H9 (cell line): ENCODE measurements around the gene GPI. TPM values are rescaled to one million over a fixed set of nuclear protein-coding genes. Genes with fewer than 3 reads are reported as not detected.

Source experiments
- DNase-seq: peaks from one replicate; pipeline ENCODE4 v3.0.0-alpha.2; 2017
- H2AFZ ChIP-seq: one replicate; pipeline ENCODE4 v1.6.1; 2013; ENCODE audit warnings: mild to moderate bottlenecking, low read length, control low read depth, moderate library complexity
- H2AK5ac ChIP-seq: 2 replicates; pipeline ENCODE4 v1.6.1; 2013; ENCODE audit warnings: low read length, control low read depth, mixed read lengths; ENCODE audit not compliant: insufficient read length
- H2BK120ac ChIP-seq: one replicate; pipeline ENCODE4 v1.6.1; 2013; ENCODE audit warnings: low read depth, mild to moderate bottlenecking, low read length, control low read depth, inconsistent platforms; ENCODE audit not compliant: poor library complexity, severe bottlenecking
- H2BK12ac ChIP-seq: 2 replicates; pipeline ENCODE4 v1.6.1; 2013; ENCODE audit warnings: low read length, control low read depth, mixed read lengths, low read depth; ENCODE audit not compliant: insufficient read length
- H2BK15ac ChIP-seq: 2 replicates; pipeline ENCODE4 v1.6.1; 2013; ENCODE audit warnings: low read depth, low read length, control low read depth
- H2BK20ac ChIP-seq: one replicate; pipeline ENCODE4 v1.6.1; 2013; ENCODE audit warnings: low read depth, mild to moderate bottlenecking, low read length, control low read depth, inconsistent platforms; ENCODE audit not compliant: poor library complexity, severe bottlenecking
- H2BK5ac ChIP-seq: 2 replicates; pipeline ENCODE4 v1.6.1; 2013; ENCODE audit warnings: low read length, control low read depth, mixed read lengths; ENCODE audit not compliant: insufficient read length
- H3K14ac ChIP-seq: 2 replicates; pipeline ENCODE4 v1.6.1; 2013; ENCODE audit warnings: low read length, control low read depth; ENCODE audit not compliant: insufficient read depth
- H3K18ac ChIP-seq: 2 replicates; pipeline ENCODE4 v1.6.1; 2013; ENCODE audit warnings: low read depth, mild to moderate bottlenecking, mixed read lengths, low read length, control low read depth; ENCODE audit not compliant: insufficient read length
- H3K23ac ChIP-seq: 2 replicates; pipeline ENCODE4 v1.6.1; 2013; ENCODE audit warnings: low read length, control low read depth, mixed read lengths, low read depth; ENCODE audit not compliant: insufficient read length
- H3K23me2 ChIP-seq: 2 replicates; pipeline ENCODE4 v1.6.1; 2013; ENCODE audit warnings: low read depth, mild to moderate bottlenecking, mixed read lengths, low read length, control low read depth; ENCODE audit not compliant: insufficient read length, poor library complexity, severe bottlenecking
- H3K27ac ChIP-seq: 2 replicates; pipeline ENCODE4 v1.5.1; 2013; ENCODE audit warnings: low read length, control low read depth, mixed read lengths, low read depth; ENCODE audit not compliant: insufficient read length
- H3K27me3 ChIP-seq: 2 replicates; pipeline ENCODE4 v1.6.1; 2013; ENCODE audit warnings: low read length, control low read depth, inconsistent platforms; ENCODE audit not compliant: insufficient read depth
- H3K4ac ChIP-seq: 2 replicates; pipeline ENCODE4 v1.6.1; 2013; ENCODE audit warnings: low read depth, mild to moderate bottlenecking, control low read depth, inconsistent platforms, low read length, moderate library complexity
- H3K4me1 ChIP-seq: 2 replicates; pipeline ENCODE4 v1.6.1; 2013; ENCODE audit warnings: low read length, control low read depth, inconsistent platforms; ENCODE audit not compliant: insufficient read depth
- H3K4me2 ChIP-seq: 2 replicates; pipeline ENCODE4 v1.6.1; 2013; ENCODE audit warnings: low read length, control low read depth, mixed read lengths; ENCODE audit not compliant: insufficient read length, insufficient read depth
- H3K56ac ChIP-seq: 2 replicates; pipeline ENCODE4 v1.6.1; 2013; ENCODE audit warnings: low read depth, mild to moderate bottlenecking, mixed read lengths, low read length, control low read depth; ENCODE audit not compliant: insufficient read length
- H3K79me1 ChIP-seq: 2 replicates; pipeline ENCODE4 v1.6.1; 2013; ENCODE audit warnings: low read depth, mild to moderate bottlenecking, moderate library complexity, low read length, control low read depth, inconsistent platforms; ENCODE audit not compliant: insufficient read depth, poor library complexity, severe bottlenecking
- H3K79me2 ChIP-seq: 2 replicates; pipeline ENCODE4 v1.6.1; 2013; ENCODE audit warnings: low read length, control low read depth, inconsistent platforms; ENCODE audit not compliant: insufficient read depth
- H3K9ac ChIP-seq: 2 replicates; pipeline ENCODE4 v1.6.1; 2013; ENCODE audit warnings: low read length, control low read depth, mixed read lengths; ENCODE audit not compliant: insufficient read length; ENCODE audit errors: extremely low read depth
- H3K9me3 ChIP-seq: one replicate; pipeline ENCODE4 v1.6.1; 2013; ENCODE audit warnings: low read depth, low read length, inconsistent platforms; ENCODE audit not compliant: control insufficient read depth
- H3T11ph ChIP-seq: one replicate; pipeline ENCODE4 v1.6.1; 2013; ENCODE audit warnings: mild to moderate bottlenecking, low read length, control low read depth, inconsistent platforms
- H4K20me1 ChIP-seq: one replicate; pipeline ENCODE4 v1.6.1; 2013; ENCODE audit not compliant: control insufficient read depth, insufficient read length, insufficient read depth
- H4K5ac ChIP-seq: 2 replicates; pipeline ENCODE4 v1.6.1; 2013; ENCODE audit warnings: low read depth, mild to moderate bottlenecking, mixed read lengths, low read length, control low read depth; ENCODE audit not compliant: insufficient read length
- H4K8ac ChIP-seq: replicated peaks from 2 replicates; pipeline ENCODE4 v1.6.1; 2013; ENCODE audit warnings: low read length, control low read depth, mixed read lengths, low read depth; ENCODE audit not compliant: insufficient read length
- H4K91ac ChIP-seq: 2 replicates; pipeline ENCODE4 v1.6.1; 2013; ENCODE audit warnings: low read depth, mild to moderate bottlenecking, moderate library complexity, mixed read lengths, low read length, control low read depth; ENCODE audit not compliant: insufficient read length
- H3K27ac Mint-ChIP-seq, 3 experiments: 2 replicates in 2 of 3; 3 replicates in 1 of 3; pipeline ENCODE4 v1.8.0; 2020 to 2021; ENCODE audit warnings: mixed read lengths in 3 of 3, mild to moderate bottlenecking in 1 of 3, moderate library complexity in 1 of 3
- H3K27me3 Mint-ChIP-seq: 2 replicates; pipeline ENCODE4 v1.8.0; 2021; ENCODE audit warnings: low read depth, mild to moderate bottlenecking, moderate library complexity, mixed read lengths
- H3K36me3 Mint-ChIP-seq, 3 experiments: 2 replicates in 2 of 3; 3 replicates in 1 of 3; pipeline ENCODE4 v1.8.0; 2020 to 2021; ENCODE audit warnings: low read depth in 3 of 3, mixed read lengths in 3 of 3; ENCODE audit not compliant: insufficient read depth in 1 of 3
- H3K4me1 Mint-ChIP-seq, 2 experiments: 2 replicates each; pipeline ENCODE4 v1.8.0; 2020; ENCODE audit warnings: mixed read lengths in 2 of 2
- H3K4me3 Mint-ChIP-seq, 2 experiments: 2 replicates in 1 of 2; 3 replicates in 1 of 2; pipeline ENCODE4 v1.8.0; 2020 to 2021; ENCODE audit warnings: mild to moderate bottlenecking in 2 of 2, mixed read lengths in 2 of 2, moderate library complexity in 1 of 2
- H3K9me3 Mint-ChIP-seq, 2 experiments: 2 replicates in 1 of 2; 3 replicates in 1 of 2; pipeline ENCODE4 v1.8.0; 2020; ENCODE audit warnings: mild to moderate bottlenecking in 2 of 2, mixed read lengths in 2 of 2, moderate library complexity in 1 of 2
- WGBS: extraction: QIAGEN DNeasy Blood & Tissue Kit; methylation state at CpG from one replicate; pipeline ENCODE4 v1.1.7; 2013; ENCODE audit warnings: missing lambda C conversion rate, low lambda C conversion rate, mixed read lengths; ENCODE audit not compliant: insufficient read length; ENCODE audit errors: extremely low coverage; 5-methylcytosine and 5-hydroxymethylcytosine counted together
- total RNA-seq: library from RNA; stranded (reverse); gene quantifications from 2 replicates; pipeline ENCODE4 v1.2.1, GENCODE V29; 2021
- TF ChIP-seq, protein P1 (sequence below): fragments of 200-600 bp; sonication (generic); conservative IDR thresholded peaks from 3 replicates; pipeline ENCODE4 v1.8.0; 2021; ENCODE audit warnings: antibody characterized with exemption, mild to moderate bottlenecking

GPI gene
- total RNA-seq, 1 experiment from 2014 or later, result 373 TPM

DNA sequence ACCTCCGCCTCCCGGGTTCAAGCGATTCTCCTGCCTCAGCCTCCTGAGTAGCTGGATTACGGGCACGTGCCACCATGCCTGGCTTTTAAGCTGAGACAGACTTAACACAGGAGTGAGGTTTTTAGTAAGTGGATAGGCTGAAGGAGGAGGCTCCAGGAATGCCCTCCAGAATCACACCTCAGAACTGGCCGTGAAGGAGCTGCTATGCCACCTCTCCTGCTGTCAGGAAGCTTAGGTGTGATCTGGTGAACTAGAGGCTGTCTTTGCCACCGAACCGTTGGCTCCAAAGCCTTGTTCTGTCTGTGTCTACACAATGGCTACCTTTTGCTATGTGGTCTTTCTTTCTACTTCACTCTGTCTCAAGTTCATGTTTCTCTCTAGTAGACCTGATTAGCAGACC is 43.4 kb downstream of the GPI start:
- Histone ChIP-seq H3K79me2 (peaks cover 2% of the 10 kb centered on the region; the same call in 1 of the 2 replicates), H3K9ac (no peak overlapping the region), H2AK5ac (no peak overlapping the region), H2BK15ac (no peak overlapping the region), H3K56ac (no peak overlapping the region), H3K27ac (no peak overlapping the region), H2BK5ac (no peak overlapping the region), H2BK12ac (no peak overlapping the region), H2AFZ (no peak overlapping the region), H3K4ac (no peak overlapping the region), H3K18ac (no peak overlapping the region), H3K27me3 (no peaks in the 10 kb centered on the region), H3K4me2 (no peak overlapping the region), H3K4me1 (no peaks in the 10 kb centered on the region), H3K23ac (no peak overlapping the region), H4K5ac (no peak overlapping the region), H3K23me2 (peaks cover 4% of the 10 kb centered on the region), H2BK120ac (no peak overlapping the region), H4K8ac (no peak overlapping the region), H3K14ac (no peak overlapping the region), H3T11ph (no peak overlapping the region), H4K20me1 (no peaks in the 10 kb centered on the region), H3K79me1 (no peaks in the 10 kb centered on the region), H4K91ac (no peak overlapping the region), H2BK20ac (no peak overlapping the region), H3K9me3 (no peaks in the 10 kb centered on the region)
- peaks cover 0 to 3% of the 10 kb centered on the region in 2 experiments; a peak in 1 of 4 replicates for H3K4me1 Mint-ChIP-seq
- peaks cover 17 to 47% (median 29%) of the 10 kb centered on the region in 3 experiments for H3K36me3 Mint-ChIP-seq
- H3K4me3 Mint-ChIP-seq, result no peak overlapping the region
- WGBS, result no CpG with 5 or more reads among the region's 8 CpGs
- no peaks in the 10 kb centered on the region; a peak in 1 of 5 replicates for H3K9me3 Mint-ChIP-seq
- no peak overlapping the region for H3K27ac Mint-ChIP-seq
- TF ChIP-seq, protein P1, sequence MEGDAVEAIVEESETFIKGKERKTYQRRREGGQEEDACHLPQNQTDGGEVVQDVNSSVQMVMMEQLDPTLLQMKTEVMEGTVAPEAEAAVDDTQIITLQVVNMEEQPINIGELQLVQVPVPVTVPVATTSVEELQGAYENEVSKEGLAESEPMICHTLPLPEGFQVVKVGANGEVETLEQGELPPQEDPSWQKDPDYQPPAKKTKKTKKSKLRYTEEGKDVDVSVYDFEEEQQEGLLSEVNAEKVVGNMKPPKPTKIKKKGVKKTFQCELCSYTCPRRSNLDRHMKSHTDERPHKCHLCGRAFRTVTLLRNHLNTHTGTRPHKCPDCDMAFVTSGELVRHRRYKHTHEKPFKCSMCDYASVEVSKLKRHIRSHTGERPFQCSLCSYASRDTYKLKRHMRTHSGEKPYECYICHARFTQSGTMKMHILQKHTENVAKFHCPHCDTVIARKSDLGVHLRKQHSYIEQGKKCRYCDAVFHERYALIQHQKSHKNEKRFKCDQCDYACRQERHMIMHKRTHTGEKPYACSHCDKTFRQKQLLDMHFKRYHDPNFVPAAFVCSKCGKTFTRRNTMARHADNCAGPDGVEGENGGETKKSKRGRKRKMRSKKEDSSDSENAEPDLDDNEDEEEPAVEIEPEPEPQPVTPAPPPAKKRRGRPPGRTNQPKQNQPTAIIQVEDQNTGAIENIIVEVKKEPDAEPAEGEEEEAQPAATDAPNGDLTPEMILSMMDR, result no peak
- no peak for DNase-seq
- H3K27me3 Mint-ChIP-seq, result no peaks in the 10 kb centered on the region
